Astrocyte (in vitro differentiated cells and primary cell): ENCODE results near the gene WDR1. TPM values are rescaled to one million over a fixed set of nuclear protein-coding genes. Genes with fewer than 3 reads are reported as not detected.

Experiments used
- DNase-seq: peaks from one replicate; pipeline ENCODE4 v3.0.0-alpha.2; 2010; ENCODE audit warnings: low read depth
- FAIRE-seq: peaks from 2 replicates; lab custom pipeline; 2011; peaks lifted over from hg19 to GRCh38; lab: Jason Lieb, UNC
- H2AFZ ChIP-seq: 2 replicates; pipeline ENCODE4 v1.6.0; 2012; ENCODE audit warnings: low read depth, low read length, inconsistent platforms
- H3K27ac ChIP-seq: 2 replicates; pipeline ENCODE4 v1.5.1; 2011; ENCODE audit warnings: low read depth, low read length, inconsistent platforms
- H3K27me3 ChIP-seq: 2 replicates; pipeline ENCODE4 v1.6.0; 2011; ENCODE audit warnings: low read length, inconsistent platforms; ENCODE audit not compliant: insufficient read depth
- H3K36me3 ChIP-seq: 2 replicates; pipeline ENCODE4 v1.5.1; 2011; ENCODE audit warnings: low read length, inconsistent platforms; ENCODE audit not compliant: insufficient read depth
- H3K4me1 ChIP-seq: 2 replicates; pipeline ENCODE4 v1.5.1; 2011; ENCODE audit warnings: low read length, inconsistent platforms; ENCODE audit not compliant: insufficient read depth
- H3K4me2 ChIP-seq: 2 replicates; pipeline ENCODE4 v1.6.0; 2012; ENCODE audit warnings: low read length, inconsistent platforms
- H3K4me3 ChIP-seq: 2 replicates; pipeline ENCODE4 v1.5.1; 2011; ENCODE audit warnings: low read depth, mild to moderate bottlenecking, low read length, inconsistent platforms; ENCODE audit not compliant: insufficient read depth
- H3K79me2 ChIP-seq: 2 replicates; pipeline ENCODE4 v1.6.0; 2012; ENCODE audit warnings: mild to moderate bottlenecking, low read length, inconsistent platforms; ENCODE audit not compliant: insufficient read depth
- H3K9ac ChIP-seq: 2 replicates; pipeline ENCODE4 v1.6.0; 2012; ENCODE audit warnings: mild to moderate bottlenecking, low read length, inconsistent platforms
- H3K9me3 ChIP-seq: 2 replicates; pipeline ENCODE4 v1.5.1; 2012; ENCODE audit warnings: low read depth, mild to moderate bottlenecking, low read length, inconsistent platforms; ENCODE audit not compliant: insufficient read depth
- H4K20me1 ChIP-seq: 2 replicates; pipeline ENCODE4 v1.6.0; 2012; ENCODE audit warnings: low read length, inconsistent platforms; ENCODE audit not compliant: insufficient read depth
- H3K27ac Mint-ChIP-seq: one replicate; pipeline ENCODE4 v1.8.0; 2021; ENCODE audit warnings: mild to moderate bottlenecking, mixed read lengths; ENCODE audit not compliant: unreplicated experiment
- H3K27me3 Mint-ChIP-seq: one replicate; pipeline ENCODE4 v1.8.0; 2021; ENCODE audit warnings: low read depth, mixed read lengths; ENCODE audit not compliant: unreplicated experiment
- H3K36me3 Mint-ChIP-seq: one replicate; pipeline ENCODE4 v1.8.0; 2021; ENCODE audit warnings: low read depth, mixed read lengths; ENCODE audit not compliant: unreplicated experiment
- H3K4me1 Mint-ChIP-seq: one replicate; pipeline ENCODE4 v1.8.0; 2021; ENCODE audit warnings: low read depth, mixed read lengths; ENCODE audit not compliant: unreplicated experiment
- H3K4me3 Mint-ChIP-seq: one replicate; pipeline ENCODE4 v1.8.0; 2021; ENCODE audit warnings: mild to moderate bottlenecking, moderate library complexity, mixed read lengths; ENCODE audit not compliant: unreplicated experiment
- H3K9me3 Mint-ChIP-seq: one replicate; pipeline ENCODE4 v1.8.0; 2021; ENCODE audit warnings: mild to moderate bottlenecking, mixed read lengths; ENCODE audit not compliant: unreplicated experiment
- CTCF ChIP-seq: IDR thresholded peaks from 2 replicates; pipeline ENCODE4 v1.5.1; 2011; ENCODE audit warnings: low read depth, mild to moderate bottlenecking, inconsistent platforms, low read length, moderate library complexity; ENCODE audit not compliant: insufficient read depth
- EZH2 ChIP-seq: IDR thresholded peaks from 2 replicates; pipeline ENCODE4 v1.6.1; 2012; ENCODE audit warnings: mild to moderate bottlenecking, low read length, inconsistent platforms; ENCODE audit not compliant: insufficient read depth
- total RNA-seq: library from RNA; stranded (reverse); gene quantifications from 2 replicates; pipeline ENCODE4 v1.2.1, GENCODE V29; 2021

WDR1 gene
- total RNA-seq, 1 donor from 2014 or later, result 620 TPM

- Histone ChIP-seq H3K4me3 (no peak overlapping the region), H3K27me3 (no peaks in the 10 kb centered on the region), H3K4me2 (no peak overlapping the region), H3K79me2 (peaks cover 37% of the 10 kb centered on the region), H3K36me3 (peaks cover 80% of the 10 kb centered on the region), H3K9me3 (no peaks in the 10 kb centered on the region), H3K9ac (no peak overlapping the region), H3K4me1 (peaks cover 18% of the 10 kb centered on the region), H2AFZ (no peak overlapping the region), H4K20me1 (peaks cover 80% of the 10 kb centered on the region), H3K27ac (peak overlapping the region; percentile 13)
- FAIRE-seq, result no peak
- Mint-ChIP-seq H3K4me1 (peaks cover 25% of the 10 kb centered on the region), H3K27ac (peak overlapping the region; percentile 81), H3K36me3 (peaks cover 23% of the 10 kb centered on the region), H3K27me3 (no peaks in the 10 kb centered on the region), H3K4me3 (peak overlapping the region; percentile 65), H3K9me3 (peaks cover 2% of the 10 kb centered on the region)
- no peak for TF ChIP-seq EZH2
- TF ChIP-seq CTCF, result no peak
- no peak for DNase-seq
Measured at GRCh38 chr4:10074076-10074766, 42.4 kb downstream of the WDR1 start.

DNA sequence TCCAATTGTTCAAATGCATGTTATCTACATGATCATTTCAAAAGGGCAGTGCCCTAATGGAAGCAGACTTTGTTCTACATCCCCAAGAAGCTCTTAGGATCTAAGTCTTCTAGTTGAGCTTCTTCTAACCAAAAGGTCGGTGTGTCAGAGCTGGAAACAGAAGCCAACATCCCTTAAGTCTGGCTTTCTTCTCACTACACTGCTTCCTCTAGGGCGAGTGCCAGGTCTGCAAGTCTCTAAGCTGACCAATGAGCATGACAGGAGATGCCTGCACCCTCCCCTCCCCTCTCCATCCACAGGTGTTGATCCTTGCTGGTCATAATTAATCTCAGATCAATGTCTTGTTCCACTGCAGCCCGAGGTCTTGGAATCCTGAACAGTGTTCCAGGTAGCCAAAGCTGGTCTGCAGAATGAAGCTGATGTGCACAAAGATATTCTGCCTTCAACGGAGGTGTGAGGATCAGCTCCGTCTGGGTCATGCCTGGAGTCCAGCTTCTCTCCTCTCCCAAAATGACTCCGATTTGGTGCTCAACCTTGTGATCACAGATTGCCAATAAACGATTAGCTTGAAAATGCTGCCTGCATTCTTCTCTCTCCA is 44.1 kb downstream of the WDR1 start:
- peaks cover 21% of the 10 kb centered on the region for H3K36me3 Mint-ChIP-seq
- peaks cover 63% of the 10 kb centered on the region for H4K20me1 ChIP-seq
- H3K4me1 Mint-ChIP-seq, result peaks cover 25% of the 10 kb centered on the region
- no peaks in the 10 kb centered on the region for H3K9me3 ChIP-seq
- H3K79me2 ChIP-seq, result peaks cover 20% of the 10 kb centered on the region
- H3K27me3 Mint-ChIP-seq, result no peaks in the 10 kb centered on the region
- no peak overlapping the region for H3K4me3 Mint-ChIP-seq
- H3K4me3 ChIP-seq, result no peak overlapping the region
- H3K9ac ChIP-seq, result no peak overlapping the region
- H3K27ac Mint-ChIP-seq, result peak overlapping the region; percentile 34
- H2AFZ ChIP-seq, result no peak overlapping the region
- peaks cover 69% of the 10 kb centered on the region for H3K36me3 ChIP-seq
- no peaks in the 10 kb centered on the region for H3K9me3 Mint-ChIP-seq
- H3K4me1 ChIP-seq, result peaks cover 18% of the 10 kb centered on the region
- no peak for FAIRE-seq
- TF ChIP-seq EZH2, result no peak
- no peak for TF ChIP-seq CTCF
- H3K4me2 ChIP-seq, result no peak overlapping the region
- no peak overlapping the region for H3K27ac ChIP-seq
- no peak for DNase-seq
- no peaks in the 10 kb centered on the region for H3K27me3 ChIP-seq
